Measurements from ENCODE around the gene SLC1A2.

GRCh38 chr11:35420371-35420770 lies 1.0 kb upstream of the SLC1A2 start:
- TF ChIP-seq, protein P1, sequence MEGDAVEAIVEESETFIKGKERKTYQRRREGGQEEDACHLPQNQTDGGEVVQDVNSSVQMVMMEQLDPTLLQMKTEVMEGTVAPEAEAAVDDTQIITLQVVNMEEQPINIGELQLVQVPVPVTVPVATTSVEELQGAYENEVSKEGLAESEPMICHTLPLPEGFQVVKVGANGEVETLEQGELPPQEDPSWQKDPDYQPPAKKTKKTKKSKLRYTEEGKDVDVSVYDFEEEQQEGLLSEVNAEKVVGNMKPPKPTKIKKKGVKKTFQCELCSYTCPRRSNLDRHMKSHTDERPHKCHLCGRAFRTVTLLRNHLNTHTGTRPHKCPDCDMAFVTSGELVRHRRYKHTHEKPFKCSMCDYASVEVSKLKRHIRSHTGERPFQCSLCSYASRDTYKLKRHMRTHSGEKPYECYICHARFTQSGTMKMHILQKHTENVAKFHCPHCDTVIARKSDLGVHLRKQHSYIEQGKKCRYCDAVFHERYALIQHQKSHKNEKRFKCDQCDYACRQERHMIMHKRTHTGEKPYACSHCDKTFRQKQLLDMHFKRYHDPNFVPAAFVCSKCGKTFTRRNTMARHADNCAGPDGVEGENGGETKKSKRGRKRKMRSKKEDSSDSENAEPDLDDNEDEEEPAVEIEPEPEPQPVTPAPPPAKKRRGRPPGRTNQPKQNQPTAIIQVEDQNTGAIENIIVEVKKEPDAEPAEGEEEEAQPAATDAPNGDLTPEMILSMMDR (IDR thresholded peaks at IDR 0.05) = no peak
- no peak for TF ChIP-seq EZH2phosphoT487 (IDR thresholded peaks at IDR 0.05)
- TF ChIP-seq EZH2 (IDR thresholded peaks at IDR 0.05) = no peak

Data from neural progenitor cell (in vitro differentiated cells).